ENCODE data around the gene BTBD9.

DNA sequence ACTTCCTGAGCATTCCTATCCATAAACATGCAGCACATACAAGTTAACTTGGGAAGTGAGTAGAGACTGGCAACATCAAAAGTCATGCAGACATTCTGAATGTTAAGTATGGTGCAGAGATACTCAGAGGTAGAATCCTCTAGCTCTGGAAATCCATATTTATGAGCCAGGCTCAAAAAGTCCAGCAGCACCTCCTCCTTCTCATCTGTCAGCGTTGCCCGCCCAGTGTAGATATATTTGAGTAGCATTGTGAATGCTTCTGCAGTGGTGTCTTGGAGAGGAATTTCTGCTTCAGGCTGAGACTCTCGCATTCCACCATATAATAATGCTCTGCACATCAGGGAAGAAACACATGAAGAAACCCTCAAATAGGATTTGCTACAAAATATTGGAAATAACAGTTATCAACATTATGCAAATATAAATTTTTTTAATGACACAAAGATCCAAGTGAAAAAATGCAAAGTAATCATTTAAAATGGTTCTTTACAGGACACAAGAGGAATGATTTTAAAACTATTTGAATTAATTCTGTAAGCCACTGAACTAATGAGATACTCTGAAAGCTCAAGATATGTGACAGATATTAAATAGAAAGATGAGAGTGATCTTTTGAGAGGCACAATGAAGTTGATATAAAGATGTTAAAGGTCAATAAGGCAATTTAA lies 45.6 kb downstream of the BTBD9 start:
- TF ChIP-seq POLR2AphosphoS5 (IDR thresholded peaks at IDR 0.05; ENCODE audit: insufficient read depth in 1 of 2, low read depth in 1 of 2) = no peak
- no peak for TF ChIP-seq POLR2A (IDR thresholded peaks at IDR 0.05)
- TF ChIP-seq, protein P1, sequence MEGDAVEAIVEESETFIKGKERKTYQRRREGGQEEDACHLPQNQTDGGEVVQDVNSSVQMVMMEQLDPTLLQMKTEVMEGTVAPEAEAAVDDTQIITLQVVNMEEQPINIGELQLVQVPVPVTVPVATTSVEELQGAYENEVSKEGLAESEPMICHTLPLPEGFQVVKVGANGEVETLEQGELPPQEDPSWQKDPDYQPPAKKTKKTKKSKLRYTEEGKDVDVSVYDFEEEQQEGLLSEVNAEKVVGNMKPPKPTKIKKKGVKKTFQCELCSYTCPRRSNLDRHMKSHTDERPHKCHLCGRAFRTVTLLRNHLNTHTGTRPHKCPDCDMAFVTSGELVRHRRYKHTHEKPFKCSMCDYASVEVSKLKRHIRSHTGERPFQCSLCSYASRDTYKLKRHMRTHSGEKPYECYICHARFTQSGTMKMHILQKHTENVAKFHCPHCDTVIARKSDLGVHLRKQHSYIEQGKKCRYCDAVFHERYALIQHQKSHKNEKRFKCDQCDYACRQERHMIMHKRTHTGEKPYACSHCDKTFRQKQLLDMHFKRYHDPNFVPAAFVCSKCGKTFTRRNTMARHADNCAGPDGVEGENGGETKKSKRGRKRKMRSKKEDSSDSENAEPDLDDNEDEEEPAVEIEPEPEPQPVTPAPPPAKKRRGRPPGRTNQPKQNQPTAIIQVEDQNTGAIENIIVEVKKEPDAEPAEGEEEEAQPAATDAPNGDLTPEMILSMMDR (IDR thresholded peaks at IDR 0.05) = no peak

Data from vagina (tissue), 2 donors.